GM20000 (cell line): Measurements from ENCODE around the gene SLCO1A2.

Source experiments
- DNase-seq: peaks from one replicate; pipeline ENCODE4 v3.0.0; 2012; ENCODE audit warnings: low spot score
- TF ChIP-seq, protein P1 (sequence below): IDR thresholded peaks from 2 replicates; pipeline ENCODE4 v1.5.1; 2012; ENCODE audit warnings: mild to moderate bottlenecking, control low read depth; ENCODE audit errors: extremely low read depth, missing control alignments

The SLCO1A2 gene

GRCh38 chr12:21248679-21249078 is 86.0 kb downstream of the SLCO1A2 start:
- TF ChIP-seq, protein P1, sequence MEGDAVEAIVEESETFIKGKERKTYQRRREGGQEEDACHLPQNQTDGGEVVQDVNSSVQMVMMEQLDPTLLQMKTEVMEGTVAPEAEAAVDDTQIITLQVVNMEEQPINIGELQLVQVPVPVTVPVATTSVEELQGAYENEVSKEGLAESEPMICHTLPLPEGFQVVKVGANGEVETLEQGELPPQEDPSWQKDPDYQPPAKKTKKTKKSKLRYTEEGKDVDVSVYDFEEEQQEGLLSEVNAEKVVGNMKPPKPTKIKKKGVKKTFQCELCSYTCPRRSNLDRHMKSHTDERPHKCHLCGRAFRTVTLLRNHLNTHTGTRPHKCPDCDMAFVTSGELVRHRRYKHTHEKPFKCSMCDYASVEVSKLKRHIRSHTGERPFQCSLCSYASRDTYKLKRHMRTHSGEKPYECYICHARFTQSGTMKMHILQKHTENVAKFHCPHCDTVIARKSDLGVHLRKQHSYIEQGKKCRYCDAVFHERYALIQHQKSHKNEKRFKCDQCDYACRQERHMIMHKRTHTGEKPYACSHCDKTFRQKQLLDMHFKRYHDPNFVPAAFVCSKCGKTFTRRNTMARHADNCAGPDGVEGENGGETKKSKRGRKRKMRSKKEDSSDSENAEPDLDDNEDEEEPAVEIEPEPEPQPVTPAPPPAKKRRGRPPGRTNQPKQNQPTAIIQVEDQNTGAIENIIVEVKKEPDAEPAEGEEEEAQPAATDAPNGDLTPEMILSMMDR, result no peak
- DNase-seq, result no peak

- TF ChIP-seq, protein P1, result no peak
- no peak for DNase-seq
Measured at GRCh38 chr12:21239866-21240265, 94.9 kb downstream of the SLCO1A2 start.

GRCh38 chr12:21234395-21234794 is 100.3 kb downstream of the SLCO1A2 start:
- no peak for DNase-seq
- TF ChIP-seq, protein P1, result no peak

GRCh38 chr12:21223930-21224329 is 110.8 kb downstream of the SLCO1A2 start:
- DNase-seq, result no peak
- TF ChIP-seq, protein P1, result no peak

- no peak for DNase-seq
- TF ChIP-seq, protein P1, result no peak
Measured at GRCh38 chr12:21221778-21222177, 112.9 kb downstream of the SLCO1A2 start.

DNA sequence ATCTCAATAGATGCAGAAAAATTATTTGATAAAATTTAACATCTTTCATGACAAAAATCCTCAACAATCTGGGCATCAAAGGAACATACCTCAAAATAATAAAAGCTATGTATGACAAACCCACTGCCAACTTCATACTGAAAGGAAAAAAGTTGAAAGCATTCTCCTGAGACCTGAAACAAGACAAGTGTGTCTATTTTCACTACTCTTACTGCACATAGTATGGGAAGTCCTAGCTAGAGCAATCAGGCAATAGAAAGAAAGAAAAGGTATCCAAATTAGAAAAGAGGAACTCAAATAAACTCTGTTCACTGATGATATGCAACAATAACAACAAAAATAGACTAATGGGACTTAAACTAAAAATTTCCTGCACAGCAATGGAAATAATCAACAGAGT is 113.6 kb downstream of the SLCO1A2 start:
- DNase-seq, result no peak
- TF ChIP-seq, protein P1, result no peak

- no peak for DNase-seq
- TF ChIP-seq, protein P1, result no peak
Measured at GRCh38 chr12:21220266-21220665, 114.5 kb downstream of the SLCO1A2 start.
